GM21529 (cell line): ENCODE measurements around the gene AHSP.
"Not testable (repeated sequence)": the region's sequence is repeated elsewhere in the genome, so short reads cannot be mapped to it uniquely, and the experiment has no call there.

Source experiments
- ATAC-seq: cut with Tn5 transposase; IDR thresholded peaks from one replicate; pipeline ENCODE4 v1.9.1; 2021; ENCODE audit not compliant: unreplicated experiment

AHSP gene

GRCh38 chr16:31527734-31528274 is at the start of gene AHSP:
Gene AHSP (plus strand): TSS chr16:31527900. CDS start chr16:31528140, 240 bp downstream.
- no peak for ATAC-seq

GRCh38 chr16:31478956-31479355 is 48.7 kb upstream of the AHSP start:
- no peak for ATAC-seq

- no peak for ATAC-seq
Observed at GRCh38 chr16:31479751-31480150, 47.9 kb upstream of the AHSP start.

GRCh38 chr16:31480851-31481536 is 46.7 kb upstream of the AHSP start:
- ATAC-seq, result no peak

GRCh38 chr16:31483081-31483480 is 44.6 kb upstream of the AHSP start, which contains the start of gene SLC5A2:
Gene SLC5A2 (plus strand): TSS chr16:31483123. CDS start chr16:31483137, 14 bp downstream.
- ATAC-seq, result no peak

- not testable (repeated sequence) for ATAC-seq
Observed at GRCh38 chr16:31484048-31484447, 43.7 kb upstream of the AHSP start.

GRCh38 chr16:31484491-31485171 is 43.1 kb upstream of the AHSP start:
- no peak for ATAC-seq

- ATAC-seq, result no peak
Observed at GRCh38 chr16:31485571-31485970, 42.1 kb upstream of the AHSP start.

GRCh38 chr16:31486045-31486444 is 41.7 kb upstream of the AHSP start:
- no peak for ATAC-seq

- ATAC-seq, result no peak
Observed at GRCh38 chr16:31487071-31487719, 40.5 kb upstream of the AHSP start.

- peak; percentile 73 for ATAC-seq
Observed at GRCh38 chr16:31487720-31488467, 39.8 kb upstream of the AHSP start.

- ATAC-seq, result no peak
Observed at GRCh38 chr16:31488468-31489297, 39.0 kb upstream of the AHSP start.

GRCh38 chr16:31489298-31489564 is 38.5 kb upstream of the AHSP start:
- ATAC-seq, result no peak

GRCh38 chr16:31489616-31490584 is 37.8 kb upstream of the AHSP start:
- ATAC-seq, result no peak

- ATAC-seq, result no peak
Observed at GRCh38 chr16:31491778-31492418, 35.8 kb upstream of the AHSP start.

GRCh38 chr16:31493506-31494125 is 34.1 kb upstream of the AHSP start:
- no peak for ATAC-seq

GRCh38 chr16:31496670-31497069 is 31.0 kb upstream of the AHSP start:
- no peak for ATAC-seq

GRCh38 chr16:31498493-31498892 is 29.2 kb upstream of the AHSP start:
- no peak for ATAC-seq
